Breast epithelium (tissue), 3 donors: ENCODE results near the gene IRF3.

Experiments
- POLR2A ChIP-seq: fragments of 450-650 bp; IDR thresholded peaks from one replicate; pipeline ENCODE4 v1.6.1; 2016; ENCODE audit warnings: antibody characterized with exemption, mild to moderate bottlenecking, moderate library complexity
- POLR2AphosphoS5 ChIP-seq, 3 donors: sonication (generic); formaldehyde crosslinking; IDR thresholded peaks; one replicate each; pipeline ENCODE4 v1.6.1; 2017; ENCODE audit warnings: antibody characterized with exemption in 3 of 3
- TF ChIP-seq, protein P1 (sequence below), 3 donors: fragments of 450-650 bp; IDR thresholded peaks; one replicate each; pipeline ENCODE4 v1.5.1; 2016 to 2017; ENCODE audit warnings: antibody characterized with exemption in 3 of 3, mild to moderate bottlenecking in 3 of 3, moderate library complexity in 3 of 3

DNA sequence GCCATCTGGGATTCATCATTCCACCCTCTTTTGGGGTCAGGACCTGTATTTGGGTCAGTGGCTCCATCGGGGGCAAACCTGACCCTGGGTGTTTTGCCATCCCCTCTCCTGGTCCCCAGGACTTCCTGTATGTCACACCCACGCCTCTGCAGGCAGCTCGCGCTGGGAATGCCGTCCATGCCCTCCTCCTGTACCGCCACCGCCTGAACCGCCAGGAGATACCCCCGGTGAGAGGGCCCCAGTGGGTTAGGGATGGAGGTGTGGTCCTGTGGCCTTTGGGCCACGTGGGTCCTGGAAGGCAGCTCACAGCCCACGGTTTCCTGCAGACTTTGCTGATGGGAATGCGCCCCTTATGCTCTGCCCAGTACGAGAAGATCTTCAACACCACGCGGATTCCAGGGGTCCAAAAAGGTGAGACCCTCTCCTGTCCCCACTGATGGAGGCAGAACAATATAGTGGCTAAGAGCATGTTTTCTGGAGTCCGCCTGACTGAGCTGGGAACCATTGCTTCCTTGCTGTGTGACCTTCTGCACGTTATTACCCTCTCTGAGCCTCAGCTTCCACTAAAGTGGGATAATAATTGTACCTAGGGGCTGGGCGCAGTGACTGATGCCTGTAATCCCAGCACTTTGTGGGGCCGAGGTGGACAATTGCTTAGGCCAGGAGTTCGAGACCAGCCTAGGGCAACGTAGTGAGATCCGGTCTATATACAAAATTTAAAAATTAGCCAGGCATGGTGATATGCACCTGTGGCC lies 39.4 kb upstream of the IRF3 start:
- TF ChIP-seq, protein P1, sequence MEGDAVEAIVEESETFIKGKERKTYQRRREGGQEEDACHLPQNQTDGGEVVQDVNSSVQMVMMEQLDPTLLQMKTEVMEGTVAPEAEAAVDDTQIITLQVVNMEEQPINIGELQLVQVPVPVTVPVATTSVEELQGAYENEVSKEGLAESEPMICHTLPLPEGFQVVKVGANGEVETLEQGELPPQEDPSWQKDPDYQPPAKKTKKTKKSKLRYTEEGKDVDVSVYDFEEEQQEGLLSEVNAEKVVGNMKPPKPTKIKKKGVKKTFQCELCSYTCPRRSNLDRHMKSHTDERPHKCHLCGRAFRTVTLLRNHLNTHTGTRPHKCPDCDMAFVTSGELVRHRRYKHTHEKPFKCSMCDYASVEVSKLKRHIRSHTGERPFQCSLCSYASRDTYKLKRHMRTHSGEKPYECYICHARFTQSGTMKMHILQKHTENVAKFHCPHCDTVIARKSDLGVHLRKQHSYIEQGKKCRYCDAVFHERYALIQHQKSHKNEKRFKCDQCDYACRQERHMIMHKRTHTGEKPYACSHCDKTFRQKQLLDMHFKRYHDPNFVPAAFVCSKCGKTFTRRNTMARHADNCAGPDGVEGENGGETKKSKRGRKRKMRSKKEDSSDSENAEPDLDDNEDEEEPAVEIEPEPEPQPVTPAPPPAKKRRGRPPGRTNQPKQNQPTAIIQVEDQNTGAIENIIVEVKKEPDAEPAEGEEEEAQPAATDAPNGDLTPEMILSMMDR (IDR thresholded peaks at IDR 0.05) = no peak
- TF ChIP-seq POLR2A = no peak
- TF ChIP-seq POLR2AphosphoS5 (IDR thresholded peaks at IDR 0.05) = no peak
